CMK (cell line): ENCODE results near the gene DZANK1.
"Not testable (repeated sequence)": the region's sequence is repeated elsewhere in the genome, so short reads cannot be mapped to it uniquely, and the experiment has no call there.

Experiments
- DNase-seq: peaks from one replicate; pipeline ENCODE4 v3.0.0-alpha.2; 2010; ENCODE audit warnings: low read depth

DZANK1 gene

DNA sequence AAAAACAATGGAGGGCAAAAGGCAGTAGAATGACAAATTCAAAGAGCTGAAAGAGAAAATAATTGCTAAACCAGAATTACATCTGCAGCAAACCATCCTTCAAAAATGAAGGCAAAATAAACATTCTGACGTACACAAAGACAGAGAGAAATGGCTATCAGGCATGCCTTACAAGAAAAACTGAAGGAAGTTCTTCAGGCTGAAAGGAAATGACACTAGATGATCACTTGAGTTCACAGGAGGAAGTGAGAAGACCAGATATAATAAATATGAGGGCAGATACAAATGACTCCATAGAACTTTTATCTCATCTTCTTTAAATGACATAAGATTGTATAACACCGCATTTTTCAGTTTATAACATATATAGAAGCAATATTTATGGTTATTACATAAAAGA lies 30.0 kb downstream of the DZANK1 start:
- no peak for DNase-seq

DNA sequence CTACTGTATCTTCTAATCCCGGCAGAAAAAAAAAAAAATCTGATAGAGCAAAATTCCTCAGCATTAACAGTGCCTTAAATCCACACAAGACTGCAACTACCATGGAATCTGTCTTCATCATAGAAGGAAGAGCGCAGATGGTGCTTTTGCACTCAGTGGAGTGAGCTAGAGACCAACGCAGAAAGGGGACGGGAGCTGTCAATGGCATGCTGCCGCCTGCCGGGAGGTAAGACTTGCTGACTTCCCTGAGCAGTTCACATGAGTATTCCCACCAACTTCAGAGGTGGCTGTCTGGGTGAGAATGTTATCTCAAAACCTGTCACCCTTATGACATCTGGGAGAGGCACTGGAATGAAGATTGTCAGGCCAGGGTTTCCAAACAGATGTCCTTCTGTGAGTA lies 35.6 kb downstream of the DZANK1 start:
- no peak for DNase-seq

GRCh38 chr20:18430172-18430826 lies 36.5 kb downstream of the DZANK1 start:
- DNase-seq = no peak

DNA sequence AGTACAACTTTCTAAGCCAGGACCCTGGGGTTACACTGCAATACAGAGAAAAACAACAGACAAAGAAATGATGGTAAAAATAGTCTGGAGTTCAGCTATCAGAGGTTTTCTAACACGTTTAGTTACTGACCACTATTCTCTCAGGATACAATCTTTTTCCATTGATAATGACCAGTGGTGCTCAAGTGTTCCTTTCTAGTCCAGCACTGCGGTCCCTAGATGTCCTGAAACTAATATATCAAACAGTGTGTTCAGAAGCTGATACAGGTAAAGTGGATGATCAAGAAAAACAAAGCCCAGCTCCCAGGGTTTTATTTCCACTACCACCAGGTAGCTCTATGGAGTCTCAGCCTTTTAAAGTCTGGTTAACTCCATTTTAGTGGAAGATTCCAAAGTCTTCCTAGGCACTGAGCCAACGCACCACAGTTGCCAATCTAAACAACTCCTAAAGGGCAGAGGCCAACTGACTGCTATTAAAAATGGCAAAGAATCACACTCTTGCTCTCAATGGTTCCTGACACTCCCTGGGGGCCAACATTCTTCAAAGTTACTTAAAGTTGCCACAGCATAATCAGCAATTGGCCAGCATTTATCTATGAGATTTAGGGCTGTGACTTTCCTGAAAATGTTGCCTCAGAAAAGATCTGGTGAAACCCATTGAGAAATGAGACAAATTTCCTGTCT lies 38.2 kb downstream of the DZANK1 start:
- DNase-seq = no peak

GRCh38 chr20:18427214-18427613 lies 39.6 kb downstream of the DZANK1 start:
- DNase-seq = no peak

- DNase-seq = no peak
These were observed 45.2 kb downstream of the DZANK1 start for GRCh38 chr20:18421608-18422007.

DNA sequence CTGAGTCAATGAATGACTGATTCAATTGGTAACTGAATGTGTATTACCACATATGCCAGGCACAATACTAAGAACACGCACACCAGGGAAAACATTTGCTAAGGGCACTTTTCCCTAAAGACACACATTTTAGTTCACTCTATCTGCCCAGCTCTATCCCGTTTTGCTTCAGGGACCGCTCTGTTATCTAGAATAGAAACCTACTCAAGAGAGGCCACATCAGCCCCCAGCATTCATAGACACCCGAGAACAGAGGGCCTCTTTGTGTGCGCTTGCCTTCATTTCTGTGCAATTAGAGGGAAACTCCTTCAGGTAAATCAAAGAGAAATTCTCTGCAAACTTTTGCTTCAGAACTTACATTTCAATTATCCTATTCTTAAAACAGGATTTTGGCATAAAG lies 50.3 kb downstream of the DZANK1 start:
- no peak for DNase-seq

GRCh38 chr20:18414140-18414539 lies 52.7 kb downstream of the DZANK1 start:
- no peak for DNase-seq

DNA sequence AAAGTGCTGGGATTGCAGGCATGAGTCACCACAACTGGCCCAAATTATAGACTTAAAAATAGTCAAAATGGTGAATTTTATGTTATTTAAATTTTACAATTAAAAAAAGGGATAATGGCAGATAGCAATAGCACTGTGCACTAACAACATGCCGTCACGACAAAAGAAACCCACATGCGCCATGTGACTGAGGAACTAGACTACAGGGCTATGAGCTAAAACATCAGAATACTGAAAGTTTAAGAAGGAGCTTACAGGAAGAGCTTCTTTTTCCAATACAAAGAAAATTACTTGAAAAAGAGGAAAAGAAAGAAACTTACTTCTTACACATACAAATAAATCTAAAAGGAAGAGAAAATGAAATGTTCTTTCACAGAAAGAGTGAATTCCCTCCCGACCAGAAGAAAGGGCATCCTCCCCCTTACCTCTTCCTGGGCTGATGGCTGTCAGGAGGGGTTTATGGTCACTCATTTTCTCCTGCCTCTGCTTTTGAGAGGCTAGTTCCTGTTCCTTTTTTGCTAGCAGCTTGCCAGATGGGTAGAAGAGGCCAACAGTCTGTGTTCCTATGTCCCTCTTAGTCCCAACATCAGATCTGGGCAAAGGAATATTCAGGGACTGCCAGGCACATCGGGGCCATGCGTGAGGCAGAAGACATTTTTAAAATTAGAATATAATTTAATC lies 54.5 kb downstream of the DZANK1 start:
- DNase-seq = no peak

DNA sequence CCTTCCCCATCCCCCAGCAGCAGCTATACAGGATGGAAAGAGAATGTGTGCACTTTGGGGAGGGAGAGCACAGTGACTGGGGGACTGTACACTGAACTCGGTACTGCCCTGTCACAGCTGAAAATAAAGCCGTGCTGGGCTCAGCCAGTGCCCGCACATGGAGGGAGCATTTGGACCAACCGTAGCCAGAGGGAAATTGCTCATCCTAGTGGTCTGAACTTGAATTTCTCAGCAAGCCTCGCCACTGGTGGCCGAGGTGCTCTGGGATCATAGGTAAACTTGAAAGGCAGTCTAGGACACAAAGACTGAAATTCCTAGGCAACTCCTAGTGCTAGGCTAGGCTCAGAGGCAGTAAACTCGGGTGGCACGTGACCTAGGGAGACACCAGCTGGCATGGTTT lies 61.0 kb downstream of the DZANK1 start:
- no peak for DNase-seq

DNA sequence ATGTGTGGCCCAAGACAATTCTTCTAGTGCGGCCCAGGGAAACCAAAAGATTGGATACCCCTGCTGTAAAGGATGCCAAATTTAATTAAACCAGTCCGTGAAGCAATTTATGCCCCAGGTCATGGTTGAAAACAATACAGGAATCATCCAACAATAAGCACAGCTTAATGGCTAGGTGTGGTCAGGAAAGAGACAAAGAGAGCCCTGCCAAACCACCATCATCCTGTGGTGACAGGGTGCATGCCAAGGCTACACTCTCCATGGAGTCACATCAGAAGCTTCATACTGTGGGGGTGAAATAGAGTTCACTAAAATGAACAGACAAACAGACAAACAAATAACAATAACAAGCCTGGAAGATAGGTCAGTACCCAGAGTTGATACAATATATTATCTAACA lies 62.7 kb downstream of the DZANK1 start:
- DNase-seq = no peak

GRCh38 chr20:18403269-18403668 lies 63.6 kb downstream of the DZANK1 start:
- DNase-seq = no peak

- no peak for DNase-seq
These were observed 65.5 kb downstream of the DZANK1 start for GRCh38 chr20:18401305-18401704.

GRCh38 chr20:18400460-18400859 lies 66.4 kb downstream of the DZANK1 start:
- no peak for DNase-seq

DNA sequence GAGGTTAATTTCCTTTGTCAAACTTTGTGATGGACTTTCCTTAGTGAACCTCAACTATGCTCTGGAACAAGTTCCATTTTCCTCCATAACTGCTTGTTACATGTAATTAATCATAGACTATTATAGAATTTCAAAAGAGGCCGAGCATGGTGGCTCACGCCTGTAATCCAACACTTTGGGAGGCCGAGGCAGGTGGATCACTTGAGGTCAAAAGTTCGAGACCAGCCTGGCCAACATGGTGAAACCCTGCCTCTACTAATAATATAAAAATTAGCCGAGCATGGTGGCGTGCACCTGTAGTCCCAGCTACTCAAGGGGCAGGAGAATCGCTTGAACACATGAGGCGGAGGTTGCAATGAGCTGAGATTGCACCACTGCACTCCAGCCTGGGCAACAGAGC lies 68.1 kb downstream of the DZANK1 start:
- not testable (repeated sequence) for DNase-seq

GRCh38 chr20:18397030-18397429 lies 69.8 kb downstream of the DZANK1 start:
- DNase-seq = no peak

DNA sequence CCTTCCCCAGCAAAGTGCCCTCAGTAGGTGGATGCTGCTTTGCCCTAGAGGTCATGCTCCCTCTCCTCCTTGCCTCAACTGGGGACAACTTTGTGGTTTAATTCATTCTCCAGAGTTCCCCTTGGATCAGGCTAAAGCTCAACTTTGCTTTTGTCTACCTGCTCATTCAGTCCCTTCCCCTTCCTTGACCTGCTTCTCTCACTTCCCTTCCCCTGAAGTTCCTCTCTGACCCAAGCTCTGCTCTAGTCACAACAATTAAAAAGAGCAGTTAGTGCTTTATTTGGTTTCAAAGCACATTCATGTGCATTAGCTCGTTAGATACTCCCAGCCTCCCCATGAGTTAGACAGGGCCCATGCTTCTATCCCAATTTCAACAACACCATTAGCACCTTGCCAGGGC lies 71.3 kb downstream of the DZANK1 start:
- no peak for DNase-seq

DNA sequence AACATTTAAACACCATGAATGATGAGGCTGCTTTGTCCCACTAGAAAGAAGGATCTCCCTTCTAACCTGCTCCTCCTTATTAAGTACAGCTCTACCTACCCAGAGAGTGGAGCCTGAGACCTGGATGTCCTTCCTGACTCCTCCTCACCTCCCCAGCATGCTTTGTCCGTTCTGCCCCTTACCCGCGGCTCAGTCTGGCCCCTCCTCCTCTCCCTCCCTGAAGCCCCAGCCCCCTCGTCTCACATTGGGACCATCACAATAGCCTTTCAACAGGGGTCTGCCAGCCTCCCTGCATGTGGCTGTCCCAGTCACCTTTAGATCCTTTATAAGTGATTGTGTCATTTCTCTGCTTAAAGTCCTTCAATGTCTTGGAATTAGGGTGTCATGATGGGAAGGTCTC lies 72.5 kb downstream of the DZANK1 start:
- DNase-seq = no peak

DNA sequence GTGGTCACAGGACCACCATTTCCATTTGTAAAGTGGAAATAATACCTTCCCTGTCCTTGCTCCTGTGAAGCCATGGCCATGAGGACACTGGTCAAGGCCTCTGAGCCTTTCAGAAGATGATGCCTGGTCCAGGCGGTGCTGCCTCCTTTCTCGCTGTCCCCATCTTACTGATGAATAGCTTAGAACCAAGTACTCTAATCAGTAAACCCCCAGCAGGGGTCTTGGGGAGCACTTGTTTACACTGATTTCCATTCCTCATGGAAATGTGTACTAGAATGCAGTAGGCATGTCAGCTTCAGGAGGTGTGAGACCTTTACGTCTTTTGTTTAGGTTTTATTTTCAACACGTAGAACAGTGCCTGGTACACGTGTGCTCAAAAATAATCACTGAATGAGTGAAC lies 75.1 kb downstream of the DZANK1 start:
- no peak for DNase-seq

DNA sequence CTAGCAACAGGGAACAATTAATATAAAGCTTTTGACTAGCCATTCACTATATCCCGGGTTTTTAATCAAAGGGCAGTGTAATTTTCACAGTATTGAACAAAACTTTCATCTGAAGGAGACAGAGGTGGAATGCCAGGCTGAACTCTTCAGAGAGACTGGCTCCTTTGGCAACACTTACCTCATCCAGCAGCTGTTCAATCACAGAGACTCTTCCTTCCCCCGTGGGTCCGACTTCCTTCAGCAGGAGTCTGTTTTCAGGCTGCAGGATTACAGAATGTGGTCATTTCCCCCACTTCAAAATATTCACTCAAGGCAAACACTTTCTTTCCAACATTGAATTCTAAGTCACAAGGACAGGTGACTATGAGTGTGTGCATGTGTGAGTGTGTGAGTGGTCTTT lies 76.6 kb downstream of the DZANK1 start:
- DNase-seq = no peak

DNA sequence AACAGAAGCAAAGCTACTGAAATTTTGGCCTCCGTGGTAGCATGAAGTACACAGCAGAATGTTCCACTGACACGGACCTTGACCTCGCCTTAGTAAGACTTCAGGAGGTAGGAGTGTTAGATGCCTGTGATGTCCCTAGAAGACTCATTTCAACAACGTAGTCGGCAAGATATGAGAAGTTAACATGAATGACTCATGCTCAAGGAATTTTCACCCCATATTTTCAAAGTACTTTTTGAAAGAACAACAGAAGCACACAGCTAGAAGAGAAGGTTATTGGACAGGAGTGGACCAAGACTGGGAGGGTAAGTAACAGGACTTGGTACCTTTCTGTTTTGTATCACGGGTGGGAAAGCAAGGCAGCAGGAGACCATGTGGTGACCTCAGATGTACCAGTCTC lies 78.0 kb downstream of the DZANK1 start:
- no peak for DNase-seq

- no peak for DNase-seq
These were observed 85.8 kb downstream of the DZANK1 start for GRCh38 chr20:18380908-18381529.

- no peak for DNase-seq
These were observed 88.8 kb downstream of the DZANK1 start for GRCh38 chr20:18377896-18378481.
